Esophagus muscularis mucosa (tissue), 4 donors: ENCODE data around the gene PDGFC. TPM values are rescaled to one million over a fixed set of nuclear protein-coding genes. Genes with fewer than 3 reads are reported as not detected.
A peak's percentile ranks its signal among the peaks of the same experiment; 100 is the strongest.

Source experiments
- DNase-seq: peaks from one replicate; pipeline ENCODE4 v3.0.0-alpha.2; 2017; ENCODE audit errors: extremely low spot score
- H3K27ac ChIP-seq, 4 donors: fragments of 200-600 bp; sonication (generic); replicated peaks in 1 of 4; 1 replicate in 3 of 4; 2 replicates in 1 of 4; pipeline ENCODE4 v1.5.1; 2016 to 2019; ENCODE audit warnings: mild to moderate bottlenecking in 1 of 4
- H3K27me3 ChIP-seq, 4 donors: fragments of 200-600 bp; sonication (generic); one replicate each; pipeline versions ENCODE4 v1.5.1 to v1.6.0; 2016 to 2019
- H3K36me3 ChIP-seq, 4 donors: fragments of 200-600 bp; sonication (generic); one replicate each; pipeline ENCODE4 v1.5.1; 2016 to 2019
- H3K4me1 ChIP-seq, 4 donors: fragments of 200-600 bp; sonication (generic); one replicate each; pipeline ENCODE4 v1.5.1; 2016 to 2019
- H3K4me3 ChIP-seq, 4 donors: fragments of 200-600 bp; sonication (generic); 1 replicate in 2 of 4; 2 replicates in 2 of 4; pipeline ENCODE4 v1.5.1; 2016 to 2019; ENCODE audit warnings: mild to moderate bottlenecking in 4 of 4, moderate library complexity in 1 of 4
- H3K9me3 ChIP-seq, 4 donors: fragments of 200-600 bp; sonication (generic); 1 replicate in 3 of 4; 2 replicates in 1 of 4; pipeline ENCODE4 v1.5.1; 2016 to 2019
- CTCF ChIP-seq, 3 experiments: fragments of 200-600 bp in 2 of 3; fragments of 450-650 bp in 1 of 3; sonication (generic) in 2 of 3; IDR thresholded peaks; one replicate each; pipeline ENCODE4 v1.5.1; 2017 to 2019; ENCODE audit warnings: antibody characterized with exemption in 3 of 3, mild to moderate bottlenecking in 2 of 3, moderate library complexity in 1 of 3
- EP300 ChIP-seq: sonication (generic); formaldehyde crosslinking; IDR thresholded peaks from one replicate; pipeline ENCODE4 v1.6.1; 2017; ENCODE audit warnings: antibody characterized with exemption
- POLR2A ChIP-seq: fragments of 450-650 bp; IDR thresholded peaks from one replicate; pipeline ENCODE4 v1.6.1; 2017; ENCODE audit warnings: antibody characterized with exemption, moderate library complexity, mild to moderate bottlenecking, low read depth
- POLR2AphosphoS5 ChIP-seq, 2 donors: sonication (generic); formaldehyde crosslinking; IDR thresholded peaks; one replicate each; pipeline ENCODE4 v1.6.1; 2017; ENCODE audit warnings: antibody characterized with exemption in 2 of 2
- WGBS: methylation state at CpG from one replicate; pipeline ENCODE4 v1.1.5; 2018; 5-methylcytosine and 5-hydroxymethylcytosine counted together
- intact Hi-C: fragments of 100-400 bp; cut with DNase I; formaldehyde crosslinking; loops from one replicate; pipeline ENCODE4 v1.15.1; 2023
- total RNA-seq, 4 donors: library from RNA; depleted of rRNA; stranded (reverse); fragments of >200 nt; gene quantifications; one replicate each; pipeline versions ENCODE4 v1.1.0 to v1.2.1, GENCODE V29; 2016

The PDGFC gene
- total RNA-seq, 4 donors from 2014 or later: 25.3 to 38.3 (median 30.0) TPM

GRCh38 chr4:156945532-156945931, 26.1 kb downstream of the PDGFC start:
- Histone ChIP-seq H3K9me3 (no peaks in the 10 kb centered on the region), H3K4me3 (peak overlapping the region in 2 of 4 donors; percentile 3 to 10), H3K4me1 (peaks cover 37 to 95% (median 87%) of the 10 kb centered on the region in 4 donors), H3K36me3 (no peaks in the 10 kb centered on the region), H3K27ac (peak overlapping the region; percentile 79 to 82 (median 80)), H3K27me3 (no peaks in the 10 kb centered on the region)
- 25% methylated on average over 3 of the region's 3 CpGs for whole genome bisulfite sequencing
- intact Hi-C loops: no loop called here
- TF ChIP-seq CTCF (IDR thresholded peaks at IDR 0.05) (no peak), POLR2A (no peak), EP300 (no peak), POLR2AphosphoS5 (IDR thresholded peaks at IDR 0.05) (no peak)
- DNase-seq: no peak

GRCh38 chr4:156942991-156943390, 28.6 kb downstream of the PDGFC start:
- intact Hi-C loops: no loop called here
- peaks cover 32 to 81% (median 74%) of the 10 kb centered on the region in 4 donors for H3K4me1 ChIP-seq
- TF ChIP-seq POLR2A (no peak), EP300 (no peak), POLR2AphosphoS5 (IDR thresholded peaks at IDR 0.05) (no peak)

GRCh38 chr4:156941940-156942548, 29.6 kb downstream of the PDGFC start:
- H3K4me1 ChIP-seq: peaks cover 22 to 72% (median 65%) of the 10 kb centered on the region in 4 donors
- H3K27ac ChIP-seq: peak overlapping the region; percentile 76 to 82 (median 80)

More at GRCh38 chr4:156942991-156943390, 28.6 kb downstream of the PDGFC start:
- no peaks in the 10 kb centered on the region for H3K36me3 ChIP-seq
- H3K27ac ChIP-seq: peak overlapping the region; percentile 76 to 82 (median 80)
- no peaks in the 10 kb centered on the region for H3K9me3 ChIP-seq
- WGBS: 90% methylated on average over 4 of the region's 4 CpGs
- no peak overlapping the region for H3K4me3 ChIP-seq
- no peaks in the 10 kb centered on the region for H3K27me3 ChIP-seq
- no peak for DNase-seq

GRCh38 chr4:156939801-156940200, 31.8 kb downstream of the PDGFC start:
- H3K4me3 ChIP-seq: no peak overlapping the region
- no peaks in the 10 kb centered on the region for H3K36me3 ChIP-seq
- intact Hi-C loops: no loop called here
- H3K27ac ChIP-seq: peak overlapping the region in 3 of 4 donors; percentile 76 to 82 (median 79)
- peaks cover 8 to 50% (median 44%) of the 10 kb centered on the region in 4 donors for H3K4me1 ChIP-seq
- no peaks in the 10 kb centered on the region for H3K27me3 ChIP-seq
- DNase-seq: no peak
- WGBS: 55% methylated on average over 2 of the region's 2 CpGs
- H3K9me3 ChIP-seq: no peaks in the 10 kb centered on the region
- no peak for TF ChIP-seq POLR2A
- TF ChIP-seq CTCF (IDR thresholded peaks at IDR 0.05): no peak
- no peak for TF ChIP-seq EP300
- no peak for TF ChIP-seq POLR2AphosphoS5 (IDR thresholded peaks at IDR 0.05)

More at GRCh38 chr4:156941940-156942548, 29.6 kb downstream of the PDGFC start:
- no peaks in the 10 kb centered on the region for H3K36me3 ChIP-seq
- DNase-seq: no peak
- TF ChIP-seq POLR2A (no peak), CTCF (IDR thresholded peaks at IDR 0.05) (no peak), EP300 (no peak), POLR2AphosphoS5 (IDR thresholded peaks at IDR 0.05) (peak; percentile 72 to 75)
- WGBS: 16% methylated on average over 7 of the region's 7 CpGs
- no peaks in the 10 kb centered on the region for H3K27me3 ChIP-seq
- no peaks in the 10 kb centered on the region for H3K9me3 ChIP-seq
- intact Hi-C loops: no loop called here
- peak overlapping the region; percentile 26 to 40 (median 33) for H3K4me3 ChIP-seq

GRCh38 chr4:156939139-156939538, 32.5 kb downstream of the PDGFC start:
- intact Hi-C loops: no loop called here
- no peaks in the 10 kb centered on the region for H3K36me3 ChIP-seq
- peaks cover 5 to 46% (median 39%) of the 10 kb centered on the region in 4 donors for H3K4me1 ChIP-seq
- no peaks in the 10 kb centered on the region for H3K9me3 ChIP-seq
- 87% methylated on average over 3 of the region's 3 CpGs for WGBS
- no peak for DNase-seq
- TF ChIP-seq CTCF (IDR thresholded peaks at IDR 0.05) (no peak), POLR2A (no peak), POLR2AphosphoS5 (IDR thresholded peaks at IDR 0.05) (no peak), EP300 (no peak)
- no peaks in the 10 kb centered on the region for H3K27me3 ChIP-seq
- H3K4me3 ChIP-seq: no peak overlapping the region
- peak overlapping the region in 2 of 4 donors; percentile 19 to 22 for H3K27ac ChIP-seq
